Measurements from ENCODE around the gene UMOD. TPM values are rescaled to one million over a fixed set of nuclear protein-coding genes. Genes with fewer than 3 reads are reported as not detected.

Gene UMOD
- polyA plus RNA-seq, 4 donors: 114 to 272 (median 213) TPM

- DNase-seq (ENCODE audit: low read depth in 4 of 4, low spot score in 2 of 4): no peak
Observed at GRCh38 chr16:20307240-20307671, 45.3 kb downstream of the UMOD start.

- DNase-seq (ENCODE audit: low read depth in 4 of 4, low spot score in 2 of 4): no peak
Observed at GRCh38 chr16:20306401-20306800, 46.1 kb downstream of the UMOD start.

GRCh38 chr16:20303012-20303411 is 49.5 kb downstream of the UMOD start:
- DNase-seq (ENCODE audit: low read depth in 4 of 4, low spot score in 2 of 4): no peak

GRCh38 chr16:20302389-20302788 is 50.1 kb downstream of the UMOD start:
- no peak for DNase-seq (ENCODE audit: low read depth in 4 of 4, low spot score in 2 of 4)

- DNase-seq (ENCODE audit: low read depth in 4 of 4, low spot score in 2 of 4): no peak
Observed at GRCh38 chr16:20301840-20302239, 50.7 kb downstream of the UMOD start.

- peak in 2 of 4 donors; percentile 6 to 28 for DNase-seq (ENCODE audit: low read depth in 4 of 4, low spot score in 2 of 4)
Observed at GRCh38 chr16:20300312-20301097, 52.0 kb downstream of the UMOD start.

GRCh38 chr16:20298452-20298851 is 54.1 kb downstream of the UMOD start:
- DNase-seq (ENCODE audit: low read depth in 4 of 4, low spot score in 2 of 4): no peak

- DNase-seq (ENCODE audit: low read depth in 4 of 4, low spot score in 2 of 4): no peak
Observed at GRCh38 chr16:20291208-20292206, 61.0 kb downstream of the UMOD start.

GRCh38 chr16:20289571-20289970 is 62.9 kb downstream of the UMOD start:
- no peak for DNase-seq (ENCODE audit: low read depth in 4 of 4, low spot score in 2 of 4)

- no peak for DNase-seq (ENCODE audit: low read depth in 4 of 4, low spot score in 2 of 4)
Observed at GRCh38 chr16:20285993-20286499, 66.5 kb downstream of the UMOD start.

Other genes with a start within 250 kb of the UMOD start
- gene GP2, start 25.2 kb downstream of the UMOD start, polyA plus RNA-seq (ENCODE audit: insufficient read length in 4 of 4): 1 to 10 TPM; 1.8 to 9.2 (median 3.5) TPM
- gene PDILT, start 52.0 kb upstream of the UMOD start, polyA plus RNA-seq (ENCODE audit: insufficient read length in 4 of 4): under 1 TPM in 2 of 4 donors, not detected in 2; 0.14 to 0.23 TPM
- gene ACSM5, start 56.8 kb upstream of the UMOD start, polyA plus RNA-seq (ENCODE audit: insufficient read length in 4 of 4): 1 to 10 TPM; 3.3 to 9.7 (median 6.2) TPM
- gene ACSM2A, start 98.8 kb upstream of the UMOD start, polyA plus RNA-seq (ENCODE audit: insufficient read length in 4 of 4): 10 to 100 TPM; 47.3 to 91.8 (median 76.3) TPM
- gene ACSM2B, start 223.7 kb upstream of the UMOD start, polyA plus RNA-seq (ENCODE audit: insufficient read length in 4 of 4): 10 to 100 TPM; 42.4 to 69.5 (median 59.4) TPM

All from left renal cortex interstitium (tissue), 4 donors.